Neuron (in vitro differentiated cells): ENCODE measurements around the gene ZBTB46.

Experiments
- H2AFZ ChIP-seq: one replicate; pipeline ENCODE4 v1.6.1; 2013; ENCODE audit warnings: low read depth, mild to moderate bottlenecking, inconsistent platforms, low read length, moderate library complexity
- H3K27me3 ChIP-seq: one replicate; pipeline ENCODE4 v1.6.1; 2013; ENCODE audit warnings: low read length; ENCODE audit not compliant: insufficient read depth
- H3K36me3 ChIP-seq: one replicate; pipeline ENCODE4 v1.6.1; 2013; ENCODE audit warnings: low read length; ENCODE audit not compliant: insufficient read depth
- H3K4me1 ChIP-seq: one replicate; pipeline ENCODE4 v1.6.1; 2013; ENCODE audit warnings: low read length; ENCODE audit not compliant: insufficient read depth
- H3K4me3 ChIP-seq: 2 replicates; pipeline ENCODE4 v1.5.1; 2013; ENCODE audit warnings: mild to moderate bottlenecking, low read length, moderate library complexity
- H3K9me3 ChIP-seq: one replicate; pipeline ENCODE4 v1.6.1; 2013; ENCODE audit warnings: low read length

ZBTB46 gene

DNA sequence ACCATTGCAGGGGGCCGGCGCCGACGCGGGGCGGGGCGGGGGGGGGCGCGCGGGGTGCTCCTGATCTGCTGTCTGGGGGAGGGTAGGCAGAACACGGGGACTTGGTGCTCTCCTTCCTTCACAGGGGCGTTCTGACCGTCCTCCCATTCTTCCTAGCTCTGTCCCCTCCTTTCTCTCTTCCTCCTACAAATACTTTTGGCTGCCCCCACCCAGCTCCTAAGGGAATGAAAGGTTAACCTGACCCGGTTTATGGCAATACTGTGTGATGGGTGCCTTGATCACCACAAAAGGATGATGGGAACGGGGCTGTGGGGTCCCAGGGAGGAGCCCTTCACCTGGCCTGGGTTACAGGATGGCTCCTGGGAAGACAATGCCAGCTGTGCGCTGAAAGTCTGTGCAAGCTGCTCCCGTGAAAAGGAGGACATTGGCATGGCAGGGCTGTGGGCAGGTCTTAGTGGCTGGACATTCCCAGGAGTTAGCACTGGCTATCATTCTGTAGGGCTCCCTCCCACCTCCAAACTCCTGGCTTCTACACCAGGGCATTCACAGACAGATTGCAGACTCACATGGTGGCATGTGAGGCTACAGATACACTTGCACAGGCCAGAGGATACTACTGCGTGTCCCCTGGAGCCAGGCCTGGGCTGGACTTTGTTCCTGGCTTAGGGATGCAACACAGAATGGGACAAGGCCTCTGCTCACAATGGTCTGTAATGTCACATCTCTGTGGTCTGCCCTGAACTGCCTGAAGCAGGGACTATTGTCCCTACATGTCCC lies 32.1 kb upstream of the ZBTB46 start:
- no peak overlapping the region for H2AFZ ChIP-seq
- H3K4me1 ChIP-seq: peaks cover 29% of the 10 kb centered on the region
- no peak overlapping the region for H3K4me3 ChIP-seq
- H3K9me3 ChIP-seq: no peaks in the 10 kb centered on the region
- no peaks in the 10 kb centered on the region for H3K27me3 ChIP-seq
- H3K36me3 ChIP-seq: peaks cover 16% of the 10 kb centered on the region

DNA sequence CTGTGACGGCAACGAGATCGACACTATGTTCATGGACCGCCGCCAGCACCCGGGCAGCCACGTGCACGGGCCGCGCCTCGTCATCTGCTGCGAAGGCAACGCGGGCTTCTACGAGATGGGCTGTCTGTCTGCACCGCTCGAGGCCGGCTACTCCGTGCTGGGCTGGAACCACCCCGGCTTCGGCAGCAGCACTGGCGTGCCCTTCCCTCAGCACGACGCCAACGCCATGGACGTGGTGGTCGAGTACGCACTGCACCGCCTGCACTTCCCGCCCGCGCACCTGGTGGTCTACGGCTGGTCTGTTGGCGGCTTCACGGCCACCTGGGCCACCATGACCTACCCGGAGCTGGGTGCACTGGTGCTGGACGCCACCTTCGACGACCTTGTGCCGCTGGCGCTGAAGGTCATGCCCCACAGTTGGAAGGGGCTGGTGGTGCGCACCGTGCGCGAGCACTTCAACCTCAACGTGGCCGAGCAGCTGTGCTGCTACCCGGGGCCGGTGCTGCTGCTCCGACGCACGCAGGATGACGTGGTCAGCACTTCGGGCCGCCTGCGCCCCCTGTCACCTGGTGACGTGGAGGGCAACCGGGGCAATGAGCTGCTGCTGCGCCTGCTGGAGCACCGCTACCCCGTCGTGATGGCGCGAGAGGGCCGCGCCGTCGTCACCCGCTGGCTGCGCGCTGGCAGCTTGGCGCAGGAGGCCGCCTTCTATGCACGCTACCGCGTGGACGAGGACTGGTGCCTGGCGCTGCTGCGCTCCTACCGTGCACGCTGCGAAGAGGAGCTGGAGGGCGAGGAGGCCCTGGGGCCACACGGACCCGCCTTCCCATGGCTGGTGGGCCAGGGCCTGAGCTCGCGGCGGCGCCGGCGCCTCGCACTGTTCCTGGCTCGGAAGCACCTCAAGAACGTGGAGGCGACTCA lies 31.2 kb upstream of the ZBTB46 start:
- no peak overlapping the region for H3K4me3 ChIP-seq
- peaks cover 14% of the 10 kb centered on the region for H3K36me3 ChIP-seq
- peaks cover 35% of the 10 kb centered on the region for H3K4me1 ChIP-seq
- no peaks in the 10 kb centered on the region for H3K27me3 ChIP-seq
- no peak overlapping the region for H2AFZ ChIP-seq
- no peaks in the 10 kb centered on the region for H3K9me3 ChIP-seq

DNA sequence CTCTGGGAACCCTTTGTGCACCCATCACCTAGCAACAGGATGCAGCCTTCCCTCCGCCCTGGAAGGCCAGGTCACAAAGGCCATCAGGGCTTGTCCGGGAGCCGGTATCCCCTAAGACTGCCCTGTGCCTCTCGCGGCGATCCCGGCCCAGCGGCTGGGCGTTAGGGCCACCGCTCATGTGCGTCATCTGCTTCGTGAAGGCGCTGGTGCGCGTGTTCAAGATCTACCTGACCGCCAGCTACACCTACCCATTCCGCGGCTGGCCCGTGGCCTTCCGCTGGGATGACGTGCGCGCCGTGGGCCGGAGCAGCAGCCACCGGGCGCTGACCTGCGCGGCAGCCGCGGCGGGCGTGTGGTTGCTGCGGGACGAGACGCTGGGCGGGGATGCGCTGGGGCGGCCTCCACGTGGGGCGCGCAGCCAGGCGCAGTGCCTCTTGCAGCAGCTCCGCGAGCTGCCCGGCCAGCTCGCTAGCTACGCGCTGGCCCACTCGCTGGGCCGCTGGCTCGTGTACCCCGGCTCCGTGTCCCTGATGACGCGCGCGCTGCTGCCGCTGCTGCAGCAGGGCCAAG lies 30.4 kb upstream of the ZBTB46 start, which contains the start of gene ABHD16B:
Gene ABHD16B, plus strand, starts transcription at position 134 of the 570 bp plus-strand sequence. Its CDS starts 43 bp downstream, at position 177.
- Histone ChIP-seq H2AFZ (no peak within 1 kb of the TSS), H3K4me1 (peaks cover 34% of the 10 kb centered on the region), H3K36me3 (peaks cover 14% of the 10 kb centered on the region), H3K9me3 (no peaks in the 10 kb centered on the region), H3K27me3 (no peaks in the 10 kb centered on the region), H3K4me3 (no peak within 1 kb of the TSS)

DNA sequence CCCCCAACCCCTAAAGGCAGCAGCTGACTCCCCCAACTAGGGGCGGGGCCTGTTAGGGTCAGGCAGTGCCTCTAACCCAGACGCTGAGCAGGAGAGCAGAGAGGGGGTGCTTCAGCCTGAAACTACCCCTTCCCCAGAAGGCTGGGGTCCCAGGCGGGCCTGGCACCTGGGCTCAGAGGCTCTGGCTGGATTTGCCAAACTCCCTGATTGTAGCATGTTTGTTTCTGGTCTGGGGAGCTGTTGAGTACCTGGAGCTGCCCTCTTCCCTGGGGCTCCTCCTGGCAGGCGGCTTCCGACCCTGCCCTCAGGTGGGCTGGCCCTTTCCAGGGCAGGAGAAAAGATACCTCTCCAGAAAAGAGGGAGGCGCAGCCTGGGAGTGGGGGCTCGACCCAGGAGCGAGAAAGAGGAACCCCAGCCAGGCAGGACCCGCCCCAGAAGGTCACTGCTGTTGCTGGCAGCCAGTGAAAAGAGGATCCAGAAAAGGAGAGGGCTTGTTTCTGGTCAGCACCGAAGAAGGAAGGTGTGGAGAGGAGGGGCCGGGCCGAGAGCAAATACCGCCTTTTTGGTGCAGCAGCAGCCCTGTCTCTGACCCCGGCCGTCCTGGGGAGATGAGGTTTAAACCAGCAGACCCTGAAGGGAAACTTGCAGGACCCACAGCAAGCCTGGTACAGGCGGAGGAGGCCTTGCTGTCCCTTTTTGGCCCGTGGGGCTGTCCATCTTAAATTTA lies 29.4 kb upstream of the ZBTB46 start:
- H3K4me3 ChIP-seq: no peak overlapping the region
- peaks cover 26% of the 10 kb centered on the region for H3K4me1 ChIP-seq
- no peaks in the 10 kb centered on the region for H3K27me3 ChIP-seq
- no peaks in the 10 kb centered on the region for H3K9me3 ChIP-seq
- peaks cover 14% of the 10 kb centered on the region for H3K36me3 ChIP-seq
- H2AFZ ChIP-seq: no peak overlapping the region

DNA sequence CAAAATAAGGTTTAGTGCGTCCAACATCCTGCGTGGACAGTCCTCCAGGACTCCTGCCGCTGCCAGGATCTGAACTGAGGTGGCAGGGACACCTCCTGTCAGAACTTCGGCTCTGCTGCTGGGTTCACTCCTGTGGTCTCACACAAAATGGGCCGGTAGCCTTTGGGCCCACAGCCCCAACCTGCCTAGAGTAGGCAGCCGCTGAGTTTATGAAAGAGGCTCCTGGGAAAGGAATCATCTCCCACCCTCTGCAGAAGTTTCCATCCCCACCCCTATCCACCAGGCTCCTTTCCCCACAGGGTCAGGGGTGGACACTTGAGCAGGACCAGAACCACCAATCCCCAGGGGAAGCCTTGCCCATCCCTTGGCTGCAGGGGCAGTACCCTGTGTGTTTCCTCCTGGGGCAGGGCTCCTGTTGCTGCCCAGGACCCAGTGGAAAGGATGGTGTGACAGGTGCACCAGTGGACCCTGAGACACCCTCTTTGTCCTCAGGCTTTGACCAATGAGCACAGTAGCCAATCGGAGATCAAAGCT lies 28.2 kb upstream of the ZBTB46 start:
- Histone ChIP-seq H3K4me1 (peaks cover 26% of the 10 kb centered on the region), H3K4me3 (peak overlapping the region; percentile 34), H3K9me3 (no peaks in the 10 kb centered on the region)

DNA sequence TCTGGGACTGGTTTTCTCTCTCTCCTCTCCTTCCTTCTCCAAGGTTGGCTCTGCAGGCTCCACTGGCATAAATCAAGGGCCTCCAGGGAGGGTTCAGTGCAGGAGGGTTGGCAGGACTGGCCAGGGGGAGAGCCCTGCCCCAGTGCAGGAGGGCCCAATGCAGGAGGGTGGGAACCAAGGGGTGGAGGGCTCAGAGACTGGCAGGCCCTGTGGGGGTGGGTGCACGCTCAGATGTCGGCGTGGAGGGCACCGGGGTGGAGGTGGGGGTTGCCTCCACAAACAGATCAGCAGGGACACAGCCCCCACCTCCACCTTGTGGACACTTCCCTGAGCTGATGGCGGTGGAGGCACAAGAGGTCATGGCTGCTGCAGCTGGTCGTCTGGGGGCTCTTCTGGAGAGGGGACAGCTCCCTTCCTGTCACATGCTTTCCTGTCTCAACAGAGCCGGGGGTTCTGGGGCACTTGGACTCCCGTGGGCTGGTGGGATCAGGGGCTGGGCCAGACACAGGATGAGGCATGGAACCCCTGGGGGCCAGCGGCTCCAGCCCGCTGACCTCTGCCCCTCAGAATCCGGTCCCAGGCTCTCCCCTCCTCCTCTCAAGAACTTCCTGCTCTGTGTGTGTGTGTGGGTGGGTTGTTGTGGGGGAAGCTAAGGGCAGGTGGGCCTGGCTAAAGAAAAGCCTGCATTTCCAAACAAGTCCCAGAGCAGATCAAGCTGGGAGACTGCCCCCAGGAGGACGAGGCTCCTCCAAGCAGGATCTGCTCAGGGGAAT lies 27.5 kb upstream of the ZBTB46 start:
- no peaks in the 10 kb centered on the region for H3K9me3 ChIP-seq
- no peaks in the 10 kb centered on the region for H3K27me3 ChIP-seq
- H3K4me1 ChIP-seq: peaks cover 20% of the 10 kb centered on the region
- no peak overlapping the region for H2AFZ ChIP-seq
- H3K4me3 ChIP-seq: peak overlapping the region; percentile 34
- peaks cover 14% of the 10 kb centered on the region for H3K36me3 ChIP-seq

More for the DNA sequence above, 28.2 kb upstream of the ZBTB46 start:
- Histone ChIP-seq H3K27me3 (no peaks in the 10 kb centered on the region), H2AFZ (no peak overlapping the region), H3K36me3 (peaks cover 14% of the 10 kb centered on the region)

DNA sequence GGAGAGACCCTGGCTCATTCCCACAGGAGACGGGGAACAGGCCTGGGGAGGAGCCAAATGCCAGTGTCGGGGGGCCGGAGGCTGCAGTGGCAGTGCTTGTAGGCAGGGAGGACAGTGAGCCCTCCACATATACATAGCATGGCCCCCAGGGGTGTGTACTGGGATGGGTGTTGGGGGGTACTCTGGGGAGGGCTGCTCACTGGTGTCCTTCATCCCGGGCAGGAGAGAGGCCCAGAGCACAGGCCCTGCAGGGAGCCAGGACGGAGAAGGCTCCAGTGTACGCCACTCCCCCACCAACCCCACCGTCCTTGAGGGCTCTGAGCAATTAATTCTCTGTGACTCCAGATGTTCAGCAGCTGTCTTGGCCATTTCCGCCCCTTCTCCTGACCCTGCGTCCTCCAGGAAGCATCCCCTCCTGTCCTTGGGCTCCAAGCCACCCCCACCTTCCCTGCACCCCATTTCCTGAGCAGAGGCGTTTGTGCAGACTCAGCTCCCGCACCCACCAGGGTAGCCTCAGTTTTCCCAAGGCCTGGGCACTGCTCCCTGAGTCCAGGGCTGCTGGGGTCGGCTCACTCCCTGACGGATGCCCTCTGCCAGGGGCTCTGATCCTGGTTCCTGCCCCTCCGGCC lies 26.8 kb upstream of the ZBTB46 start:
- Histone ChIP-seq H3K36me3 (peaks cover 14% of the 10 kb centered on the region), H3K4me3 (no peak overlapping the region), H3K9me3 (no peaks in the 10 kb centered on the region), H3K27me3 (no peaks in the 10 kb centered on the region), H2AFZ (no peak overlapping the region), H3K4me1 (peaks cover 20% of the 10 kb centered on the region)

DNA sequence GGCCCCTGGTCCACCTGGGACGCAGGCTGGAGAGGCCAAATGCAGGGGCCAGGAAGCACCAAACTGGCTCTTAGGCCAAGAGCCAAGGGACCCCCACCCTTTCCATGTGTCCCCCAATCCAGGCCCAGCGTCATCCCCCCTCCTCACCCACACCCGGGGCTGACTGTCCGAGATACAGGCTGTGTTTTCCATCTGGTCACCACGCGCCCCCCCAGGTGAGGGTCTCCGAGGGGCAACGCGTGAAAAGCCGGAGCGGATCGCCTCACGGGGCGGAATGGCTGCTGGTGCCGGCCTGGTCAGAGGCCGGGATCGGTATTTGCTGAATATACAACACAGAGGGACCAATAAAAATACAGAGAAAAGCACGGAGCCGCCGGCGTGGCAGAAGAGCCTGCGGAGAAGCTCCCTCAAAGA lies 25.0 kb upstream of the ZBTB46 start:
- no peaks in the 10 kb centered on the region for H3K9me3 ChIP-seq
- H3K27me3 ChIP-seq: no peaks in the 10 kb centered on the region
- peaks cover 20% of the 10 kb centered on the region for H3K4me1 ChIP-seq
- H3K36me3 ChIP-seq: no peaks in the 10 kb centered on the region
- H2AFZ ChIP-seq: no peak overlapping the region
- H3K4me3 ChIP-seq: no peak overlapping the region

DNA sequence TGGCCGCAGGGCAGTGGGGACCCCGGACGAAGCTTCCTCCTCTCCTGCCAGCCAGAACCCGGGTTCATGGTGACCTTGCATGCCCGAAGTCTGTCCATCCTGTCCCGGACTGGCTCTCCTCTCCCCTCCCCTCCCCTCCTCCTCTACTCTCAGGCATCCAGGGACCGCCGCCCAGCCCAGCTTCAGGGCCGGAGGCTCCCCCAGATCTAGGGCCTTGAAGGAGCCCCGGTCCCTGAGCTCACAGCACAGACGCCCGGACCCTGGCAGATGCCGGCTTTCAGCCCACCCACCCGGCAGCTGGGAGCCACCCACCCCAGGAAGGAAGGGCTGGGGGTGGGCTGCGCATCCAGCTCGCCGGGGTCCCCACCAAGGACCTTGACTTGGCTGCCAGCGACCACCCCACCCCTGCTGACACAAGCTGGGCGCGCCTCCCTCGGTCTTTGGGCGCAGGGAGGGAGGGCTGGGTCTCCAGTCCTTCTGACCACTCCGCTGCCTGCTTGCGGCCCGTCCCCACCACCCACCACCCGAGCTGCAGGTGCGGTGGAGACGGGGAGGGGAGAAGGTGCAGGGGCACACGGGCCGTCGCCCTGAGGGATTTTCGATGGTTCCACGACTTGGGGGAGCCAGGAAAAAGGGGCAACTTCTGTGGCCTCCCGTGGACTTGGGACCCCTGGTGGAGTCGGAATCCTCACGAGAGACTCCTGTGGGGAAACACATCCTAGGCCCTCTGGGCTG lies 24.5 kb upstream of the ZBTB46 start:
- H2AFZ ChIP-seq: no peak overlapping the region
- no peaks in the 10 kb centered on the region for H3K36me3 ChIP-seq
- H3K4me1 ChIP-seq: peaks cover 20% of the 10 kb centered on the region
- H3K27me3 ChIP-seq: no peaks in the 10 kb centered on the region
- no peak overlapping the region for H3K4me3 ChIP-seq
- H3K9me3 ChIP-seq: peaks cover 1% of the 10 kb centered on the region

DNA sequence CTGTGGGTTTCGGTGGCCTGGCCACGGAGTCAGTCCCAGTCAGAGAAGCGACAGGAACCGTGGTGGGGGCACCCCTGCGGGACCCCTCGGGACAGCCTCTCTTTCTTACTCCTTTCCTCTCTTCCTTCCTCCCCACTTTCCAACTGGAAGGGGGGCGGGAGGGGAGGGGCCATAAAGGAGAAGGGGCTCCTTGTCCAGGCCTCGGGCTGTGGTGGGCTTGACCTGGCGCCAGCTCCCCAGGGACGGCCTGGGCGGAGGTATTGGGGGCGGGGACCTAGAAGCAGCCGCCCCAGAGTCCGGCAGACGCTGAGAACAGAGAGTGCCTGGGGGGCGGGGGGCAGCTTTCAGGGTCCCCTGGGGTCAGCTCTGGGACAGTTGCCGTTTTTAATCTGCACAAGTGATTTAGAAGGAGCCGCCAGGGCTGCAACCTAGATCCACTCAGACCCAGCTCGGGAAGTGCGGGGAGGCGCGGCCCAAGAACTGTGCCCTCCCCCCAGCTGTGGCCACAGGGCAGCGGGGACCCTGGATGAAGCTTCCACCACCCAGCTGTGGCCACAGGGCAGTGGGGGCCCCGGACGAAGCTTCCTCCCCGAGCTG lies 23.8 kb upstream of the ZBTB46 start:
- Histone ChIP-seq H3K9me3 (peaks cover 2% of the 10 kb centered on the region), H3K27me3 (no peaks in the 10 kb centered on the region), H3K4me3 (no peak overlapping the region), H2AFZ (no peak overlapping the region), H3K36me3 (no peaks in the 10 kb centered on the region), H3K4me1 (peaks cover 20% of the 10 kb centered on the region)
